Erythroblast (primary cell): ENCODE measurements around the gene CXCL10.

Experiments used
- GATA1 ChIP-seq: IDR thresholded peaks from 2 replicates; pipeline ENCODE4 v1.6.1; 2011; ENCODE audit warnings: low read depth, mild to moderate bottlenecking, control low read depth, low read length, moderate library complexity
- POLR2A ChIP-seq: IDR thresholded peaks from 2 replicates; pipeline ENCODE4 v1.6.1; 2011; ENCODE audit warnings: mild to moderate bottlenecking, low read length

GRCh38 chr4:76003035-76003434 lies 20.3 kb downstream of the CXCL10 start:
- TF ChIP-seq POLR2A (no peak), GATA1 (no peak)
